H1 (cell line): Measurements from ENCODE around the gene COQ8B. TPM values are rescaled to one million over a fixed set of nuclear protein-coding genes. Genes with fewer than 3 reads are reported as not detected.

Experiments used
- CTCF ChIA-PET: fragments of 300-600 bp; sonication (Branson Sonifier 250); formaldehyde crosslinking; loops from one replicate; lab custom pipeline; 2021; ENCODE audit not compliant: partially characterized antibody; lab: Charles Lee
- POLR2A ChIA-PET: fragments of 300-600 bp; sonication (Branson Sonifier 250); formaldehyde crosslinking; loops from one replicate; lab custom pipeline; 2021; ENCODE audit warnings: inconsistent platforms; ENCODE audit not compliant: partially characterized antibody; lab: Charles Lee
- DNase-seq, 2 experiments: peaks; one replicate each; pipeline versions ENCODE4 v3.0.0 to v3.0.0-alpha.2; 2010 to 2022; ENCODE audit warnings: low spot score in 2 of 2, low read depth in 1 of 2, mixed read lengths in 1 of 2
- FAIRE-seq: peaks from 2 replicates; lab custom pipeline; 2011; peaks lifted over from hg19 to GRCh38; lab: Jason Lieb, UNC
- H2AFZ ChIP-seq: 2 replicates; pipeline ENCODE4 v1.8.1; 2012; ENCODE audit warnings: low read length, inconsistent platforms
- H2AK5ac ChIP-seq: 2 replicates; pipeline ENCODE4 v1.6.1; 2013; ENCODE audit warnings: low read depth, low read length
- H2BK120ac ChIP-seq: replicated peaks from 2 replicates; pipeline ENCODE3; 2013; ENCODE audit warnings: low read depth, low read length, inconsistent platforms
- H2BK12ac ChIP-seq: 2 replicates; pipeline ENCODE4 v1.6.1; 2013; ENCODE audit warnings: low read depth, low read length
- H2BK15ac ChIP-seq: 2 replicates; pipeline ENCODE4 v1.6.1; 2013; ENCODE audit warnings: low read length
- H2BK20ac ChIP-seq: 2 replicates; pipeline ENCODE4 v1.6.1; 2013; ENCODE audit warnings: low read length
- H2BK5ac ChIP-seq: 2 replicates; pipeline ENCODE4 v1.6.1; 2013; ENCODE audit warnings: low read depth, low read length
- H3K14ac ChIP-seq: 2 replicates; pipeline ENCODE4 v1.6.1; 2013; ENCODE audit warnings: inconsistent platforms; ENCODE audit not compliant: insufficient read length
- H3K18ac ChIP-seq: 2 replicates; pipeline ENCODE4 v1.6.1; 2013; ENCODE audit warnings: low read length; ENCODE audit errors: extremely low read depth
- H3K23ac ChIP-seq: 2 replicates; pipeline ENCODE4 v1.6.1; 2013; ENCODE audit warnings: inconsistent platforms; ENCODE audit not compliant: insufficient read length
- H3K23me2 ChIP-seq: 2 replicates; pipeline ENCODE4 v1.6.1; 2013; ENCODE audit warnings: low read depth, low read length
- H3K27ac ChIP-seq: 2 replicates; pipeline ENCODE4 v1.6.1; 2011; ENCODE audit warnings: low read depth, low read length, inconsistent platforms
- H3K27me3 ChIP-seq, 4 experiments: replicated peaks in 1 of 4; 1 replicate in 1 of 4; 2 replicates in 3 of 4; pipeline versions ENCODE4 v1.6.1 to v1.8.1; 2011 to 2013; ENCODE audit warnings: low read length in 3 of 4, mild to moderate bottlenecking in 3 of 4, inconsistent platforms in 2 of 4, mixed read lengths in 2 of 4, moderate library complexity in 1 of 4; ENCODE audit not compliant: control insufficient read depth in 3 of 4, insufficient read depth in 3 of 4; ENCODE audit errors: extremely low read depth in 1 of 4
- H3K36me3 ChIP-seq, 4 experiments: 2 replicates each; pipeline versions ENCODE4 v1.6.1 to v1.8.1; 2011 to 2013; ENCODE audit warnings: mild to moderate bottlenecking in 4 of 4, low read length in 3 of 4, moderate library complexity in 2 of 4, control low read depth in 1 of 4, inconsistent platforms in 1 of 4; ENCODE audit not compliant: insufficient read depth in 4 of 4, control insufficient read depth in 2 of 4
- H3K4ac ChIP-seq: replicated peaks from 2 replicates; pipeline ENCODE3; 2013; ENCODE audit warnings: low read length, low read depth, mixed read lengths, inconsistent platforms; ENCODE audit not compliant: insufficient read length
- H3K4me1 ChIP-seq, 4 experiments: replicated peaks in 1 of 4; 1 replicate in 1 of 4; 2 replicates in 3 of 4; pipeline versions ENCODE4 v1.6.1 to v1.8.1; 2011 to 2013; ENCODE audit warnings: low read length in 3 of 4, inconsistent platforms in 2 of 4, mixed read lengths in 1 of 4; ENCODE audit not compliant: insufficient read depth in 4 of 4, control insufficient read depth in 3 of 4
- H3K4me2 ChIP-seq, 2 experiments: 2 replicates each; pipeline versions ENCODE4 v1.6.1 to v1.8.1; 2011 to 2013; ENCODE audit warnings: low read depth in 2 of 2, low read length in 2 of 2, control low read depth in 1 of 2, inconsistent platforms in 1 of 2, mild to moderate bottlenecking in 1 of 2; ENCODE audit not compliant: insufficient read depth in 1 of 2
- H3K4me3 ChIP-seq, 4 experiments: fragments of 200-600, 300-600 bp in 1 of 4; sonication (generic), shearing (Covaris generic), sonication (Bioruptor Twin) in 1 of 4; 2 replicates each; pipeline versions ENCODE4 v1.5.1 to v1.8.1; 2011 to 2016; ENCODE audit warnings: low read length in 4 of 4, low read depth in 3 of 4, control low read depth in 2 of 4, inconsistent platforms in 2 of 4, mild to moderate bottlenecking in 2 of 4, mixed read lengths in 1 of 4, moderate library complexity in 1 of 4; ENCODE audit not compliant: insufficient read depth in 2 of 4; ENCODE audit errors: extremely low read depth in 1 of 4
- H3K56ac ChIP-seq: replicated peaks from 2 replicates; pipeline ENCODE3; 2013; ENCODE audit warnings: low read depth, mild to moderate bottlenecking, mixed read lengths, low read length, inconsistent platforms; ENCODE audit not compliant: insufficient read length
- H3K79me1 ChIP-seq: 2 replicates; pipeline ENCODE4 v1.6.1; 2013; ENCODE audit warnings: low read depth, low read length, control low read depth
- H3K79me2 ChIP-seq, 2 experiments: 2 replicates each; pipeline versions ENCODE4 v1.6.1 to v1.8.1; 2012 to 2013; ENCODE audit warnings: low read length in 2 of 2, mild to moderate bottlenecking in 2 of 2, inconsistent platforms in 1 of 2; ENCODE audit not compliant: insufficient read depth in 2 of 2, control insufficient read depth in 1 of 2
- H3K9ac ChIP-seq, 4 experiments: replicated peaks in 1 of 4; 1 replicate in 1 of 4; 2 replicates in 3 of 4; pipeline versions ENCODE4 v1.6.1 to v1.8.1; 2011 to 2013; ENCODE audit warnings: low read depth in 3 of 4, low read length in 3 of 4, control low read depth in 2 of 4, mild to moderate bottlenecking in 2 of 4, moderate library complexity in 2 of 4, inconsistent platforms in 1 of 4; ENCODE audit errors: extremely low read depth in 1 of 4
- H3K9me3 ChIP-seq, 2 experiments: 2 replicates each; pipeline versions ENCODE4 v1.6.1 to v1.8.1; 2012 to 2013; ENCODE audit warnings: mild to moderate bottlenecking in 2 of 2, moderate library complexity in 2 of 2, control low read depth in 1 of 2, inconsistent platforms in 1 of 2, low read depth in 1 of 2, low read length in 1 of 2, mixed read lengths in 1 of 2; ENCODE audit not compliant: insufficient read depth in 2 of 2
- H4K20me1 ChIP-seq, 2 experiments: replicated peaks in 1 of 2; 2 replicates each; pipeline versions ENCODE3 to v1.8.1; 2011 to 2013; ENCODE audit warnings: inconsistent platforms in 2 of 2, low read length in 2 of 2, mild to moderate bottlenecking in 1 of 2; ENCODE audit not compliant: insufficient read depth in 2 of 2, control insufficient read depth in 1 of 2
- H4K5ac ChIP-seq: 2 replicates; pipeline ENCODE4 v1.6.1; 2013; ENCODE audit warnings: low read length, low read depth, mixed read lengths, inconsistent platforms; ENCODE audit not compliant: insufficient read length
- H4K8ac ChIP-seq: 2 replicates; pipeline ENCODE4 v1.8.0; 2013; ENCODE audit warnings: mild to moderate bottlenecking, moderate library complexity, low read length, inconsistent platforms; ENCODE audit not compliant: insufficient read depth; ENCODE audit errors: extremely low read depth
- H4K91ac ChIP-seq: replicated peaks from 2 replicates; pipeline ENCODE3; 2013; ENCODE audit warnings: low read length, mixed read lengths, inconsistent platforms; ENCODE audit not compliant: insufficient read length
- BACH1 ChIP-seq: IDR thresholded peaks from 2 replicates; pipeline ENCODE4 v1.6.1; 2012; ENCODE audit warnings: low read length, improper control_type of control experiment
- RBBP5 ChIP-seq: IDR thresholded peaks from 2 replicates; pipeline ENCODE4 v1.7.1; 2012; ENCODE audit warnings: low read depth, mild to moderate bottlenecking, inconsistent platforms, low read length, moderate library complexity, borderline replicate concordance
- WGBS, 2 experiments: shearing (Covaris generic) in 1 of 2; methylation state at CpG; one replicate each; pipeline versions ENCODE4 v1.1.6 to v1.1.7; 2013 to 2015; ENCODE audit warnings: low lambda C conversion rate in 2 of 2, mixed read lengths in 2 of 2, inconsistent platforms in 1 of 2, low coverage in 1 of 2, missing lambda C conversion rate in 1 of 2; ENCODE audit not compliant: insufficient replicate concordance in 2 of 2, insufficient coverage in 1 of 2, insufficient read length in 1 of 2; ENCODE audit errors: extremely low coverage in 1 of 2, missing lambda C conversion rate in 1 of 2; 5-methylcytosine and 5-hydroxymethylcytosine counted together
- polyA plus RNA-seq, 7 experiments: library from polyadenylated mRNA; depleted of rRNA in 3 of 7; stranded (reverse) in 5 of 7; unstranded in 2 of 7; fragments of >200 nt in 5 of 7; fragments of 200-250 nt in 2 of 7; gene quantifications; 1 replicate in 5 of 7; 2 replicates in 1 of 7; 4 replicates in 1 of 7; pipeline versions ENCODE4 v1.2.1 to v1.2.3, GENCODE V29; 2011 to 2013; ENCODE audit warnings: missing spikeins in 2 of 7, mixed read lengths in 2 of 7
- total RNA-seq: library from RNA; stranded (reverse); fragmentation: NEBNext Ultra II Directional; extraction: Animal tissue kit (Norgen Biotek cat#: 25700); gene quantifications from 2 replicates; pipeline ENCODE4 v1.2.1, GENCODE V29; 2021

The COQ8B gene
- total and polyA plus RNA-seq, 2 of the 8 experiments (the other 6 are each of a cell fraction or from before 2014, with no cell fraction given), result 41.7 to 46.1 TPM

- peak within 1 kb of the TSS; percentile 88; the same call in 1 of the 2 replicates for H2BK15ac ChIP-seq
- H3K9me3 ChIP-seq, result no peaks in the 10 kb centered on the region
- H3K4ac ChIP-seq, result peak within 1 kb of the TSS; percentile 88
- H3K4me1 ChIP-seq, result peaks cover 0 to 25% (median 15%) of the 10 kb centered on the region in 4 experiments; a peak in 6 of 7 replicates
- peak within 1 kb of the TSS; percentile 28; the same call in 1 of the 2 replicates for H2AK5ac ChIP-seq
- H4K8ac ChIP-seq, result peak within 1 kb of the TSS; percentile 93
- no peak within 1 kb of the TSS for H3K23ac ChIP-seq
- no peak within 1 kb of the TSS for H2AFZ ChIP-seq
- no peaks in the 10 kb centered on the region for H3K27me3 ChIP-seq
- H3K36me3 ChIP-seq, result peaks cover 0 to 22% (median 11%) of the 10 kb centered on the region in 4 experiments; a peak in 5 of 8 replicates
- H3K9ac ChIP-seq, result peak within 1 kb of the TSS; percentile 70 to 97 (median 78)
- peak within 1 kb of the TSS; percentile 95 for H3K18ac ChIP-seq
- peaks cover 0 to 21% of the 10 kb centered on the region in 2 experiments; a peak in 3 of 4 replicates for H3K79me2 ChIP-seq
- no peak within 1 kb of the TSS for H3K14ac ChIP-seq
- peak within 1 kb of the TSS; percentile 77 for H2BK12ac ChIP-seq
- peak within 1 kb of the TSS; percentile 94 to 98 for H3K4me2 ChIP-seq
- peak within 1 kb of the TSS; percentile 86 for H3K27ac ChIP-seq
- DNase-seq (no peak), FAIRE-seq (no peak)
- peak within 1 kb of the TSS; percentile 79 for H3K56ac ChIP-seq
- peak within 1 kb of the TSS; percentile 54 to 76 (median 70) for H3K4me3 ChIP-seq
- H3K23me2 ChIP-seq, result peaks cover 16% of the 10 kb centered on the region
- H2BK120ac ChIP-seq, result no peak within 1 kb of the TSS
- peak within 1 kb of the TSS; percentile 78 for H4K5ac ChIP-seq
- no peak within 1 kb of the TSS for H2BK20ac ChIP-seq
- H2BK5ac ChIP-seq, result peak within 1 kb of the TSS; percentile 87
- ChIA-PET CTCF (interaction anchor here (0.9 to 1.6 kb wide), 3 partner anchors 27 to 117 kb away, joined by 3 to 6 read pairs (median 3); partner anchors contain the start of genes COQ8B and ITPKC), POLR2A (interaction anchor here (0.7 to 3.0 kb wide), 14 partner anchors 10 to 114 kb away, joined by 3 to 24 read pairs (median 6); partner anchors contain the start of genes ACTMAP, COQ8B, EGLN2 and ITPKC)
- 4% methylated on average over 13 of the region's 50 CpGs; no CpG with 5 or more reads in 1 of the 2 experiments for WGBS, 2 experiments
- H3K79me1 ChIP-seq, result peaks cover 12% of the 10 kb centered on the region
- peaks cover 6 to 21% of the 10 kb centered on the region in 2 experiments for H4K20me1 ChIP-seq
- H4K91ac ChIP-seq, result peak within 1 kb of the TSS; percentile 90
- TF ChIP-seq RBBP5, result no peak
- no peak for TF ChIP-seq BACH1
These were observed 26.5 kb downstream of the COQ8B start, which contains the start of gene NUMBL for GRCh38 chr19:40690050-40690692. NUMBL (minus strand) TSS chr19:40690651; CDS start chr19:40690483, 168 bp downstream.
